ENCODE results near the gene RAB11FIP4. TPM values are rescaled to one million over a fixed set of nuclear protein-coding genes. Genes with fewer than 3 reads are reported as not detected.

The RAB11FIP4 gene
- total RNA-seq, 1 donor from 2014 or later, result 0.99 TPM

DNA sequence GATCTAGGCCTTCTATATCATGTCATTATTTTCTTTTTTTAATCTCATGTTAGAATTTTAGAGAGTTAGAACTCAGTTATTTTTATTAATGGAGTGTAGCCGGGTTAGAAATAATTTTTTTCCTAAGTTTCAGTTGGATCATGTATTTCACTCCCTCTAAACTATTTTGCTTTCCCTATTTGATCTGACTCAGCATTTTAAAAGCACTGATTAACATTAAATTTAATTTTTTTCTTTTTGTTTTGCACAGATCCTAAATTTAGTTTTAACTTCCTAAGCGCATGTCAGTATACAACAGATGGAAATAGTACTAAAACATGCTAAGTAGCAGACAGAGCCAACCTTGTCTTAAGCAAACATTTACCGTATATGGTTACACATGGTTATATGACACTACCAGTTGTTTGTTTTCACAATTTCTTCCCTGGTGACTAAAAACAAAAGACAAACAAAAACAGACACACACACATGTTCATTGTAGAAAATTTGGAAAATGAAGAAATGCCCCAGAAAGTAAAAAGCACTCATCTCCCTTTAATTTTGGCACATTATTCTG, 33.6 kb upstream of the RAB11FIP4 start:
- Mint-ChIP-seq H3K9me3 (ENCODE audit: unreplicated experiment) (no peaks in the 10 kb centered on the region), H3K4me1 (ENCODE audit: unreplicated experiment) (no peaks in the 10 kb centered on the region), H3K4me3 (ENCODE audit: unreplicated experiment) (no peak overlapping the region), H3K27ac (ENCODE audit: unreplicated experiment) (no peak overlapping the region), H3K27me3 (ENCODE audit: unreplicated experiment) (no peaks in the 10 kb centered on the region), H3K36me3 (ENCODE audit: unreplicated experiment) (peaks cover 55% of the 10 kb centered on the region)
- TF ChIP-seq, protein P1, sequence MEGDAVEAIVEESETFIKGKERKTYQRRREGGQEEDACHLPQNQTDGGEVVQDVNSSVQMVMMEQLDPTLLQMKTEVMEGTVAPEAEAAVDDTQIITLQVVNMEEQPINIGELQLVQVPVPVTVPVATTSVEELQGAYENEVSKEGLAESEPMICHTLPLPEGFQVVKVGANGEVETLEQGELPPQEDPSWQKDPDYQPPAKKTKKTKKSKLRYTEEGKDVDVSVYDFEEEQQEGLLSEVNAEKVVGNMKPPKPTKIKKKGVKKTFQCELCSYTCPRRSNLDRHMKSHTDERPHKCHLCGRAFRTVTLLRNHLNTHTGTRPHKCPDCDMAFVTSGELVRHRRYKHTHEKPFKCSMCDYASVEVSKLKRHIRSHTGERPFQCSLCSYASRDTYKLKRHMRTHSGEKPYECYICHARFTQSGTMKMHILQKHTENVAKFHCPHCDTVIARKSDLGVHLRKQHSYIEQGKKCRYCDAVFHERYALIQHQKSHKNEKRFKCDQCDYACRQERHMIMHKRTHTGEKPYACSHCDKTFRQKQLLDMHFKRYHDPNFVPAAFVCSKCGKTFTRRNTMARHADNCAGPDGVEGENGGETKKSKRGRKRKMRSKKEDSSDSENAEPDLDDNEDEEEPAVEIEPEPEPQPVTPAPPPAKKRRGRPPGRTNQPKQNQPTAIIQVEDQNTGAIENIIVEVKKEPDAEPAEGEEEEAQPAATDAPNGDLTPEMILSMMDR (IDR thresholded peaks at IDR 0.05), result no peak
- DNase-seq (ENCODE audit: extremely low spot score, unreplicated experiment), result no peak

- H3K27ac Mint-ChIP-seq (ENCODE audit: unreplicated experiment), result no peak overlapping the region
- no peaks in the 10 kb centered on the region for H3K9me3 Mint-ChIP-seq (ENCODE audit: unreplicated experiment)
- H3K36me3 Mint-ChIP-seq (ENCODE audit: unreplicated experiment), result peaks cover 36% of the 10 kb centered on the region
- TF ChIP-seq, protein P1 (IDR thresholded peaks at IDR 0.05), result no peak
- no peaks in the 10 kb centered on the region for H3K4me1 Mint-ChIP-seq (ENCODE audit: unreplicated experiment)
- H3K4me3 Mint-ChIP-seq (ENCODE audit: unreplicated experiment), result no peak overlapping the region
- no peaks in the 10 kb centered on the region for H3K27me3 Mint-ChIP-seq (ENCODE audit: unreplicated experiment)
- no peak for DNase-seq (ENCODE audit: extremely low spot score, unreplicated experiment)
Observed at GRCh38 chr17:31364012-31364411, 27.5 kb upstream of the RAB11FIP4 start.

DNA sequence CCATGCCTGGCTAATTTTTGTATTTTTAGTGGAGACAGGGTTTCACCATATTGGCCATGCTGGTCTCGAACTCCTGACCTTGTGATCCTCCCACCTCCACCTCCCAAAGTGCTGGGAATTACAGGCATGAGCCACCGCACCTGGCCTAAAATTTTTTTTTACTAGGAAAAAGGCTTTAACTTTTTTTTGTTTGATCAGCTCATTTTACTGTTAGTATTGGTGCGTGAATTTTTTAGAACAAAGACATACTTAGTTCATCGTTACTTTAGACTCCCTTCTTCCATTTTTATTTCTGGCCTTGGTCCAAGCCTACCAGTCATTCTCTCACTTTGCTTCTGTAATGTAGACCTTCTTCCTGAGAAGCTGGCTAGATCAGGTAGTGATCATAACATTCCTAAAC, 25.4 kb upstream of the RAB11FIP4 start:
- H3K4me3 Mint-ChIP-seq (ENCODE audit: unreplicated experiment), result no peak overlapping the region
- H3K9me3 Mint-ChIP-seq (ENCODE audit: unreplicated experiment), result no peaks in the 10 kb centered on the region
- peaks cover 22% of the 10 kb centered on the region for H3K36me3 Mint-ChIP-seq (ENCODE audit: unreplicated experiment)
- H3K4me1 Mint-ChIP-seq (ENCODE audit: unreplicated experiment), result peaks cover 7% of the 10 kb centered on the region
- no peaks in the 10 kb centered on the region for H3K27me3 Mint-ChIP-seq (ENCODE audit: unreplicated experiment)
- DNase-seq (ENCODE audit: extremely low spot score, unreplicated experiment), result no peak
- H3K27ac Mint-ChIP-seq (ENCODE audit: unreplicated experiment), result no peak overlapping the region
- TF ChIP-seq, protein P1 (IDR thresholded peaks at IDR 0.05), result no peak

GRCh38 chr17:31369266-31369665, 22.2 kb upstream of the RAB11FIP4 start:
- Mint-ChIP-seq H3K4me3 (ENCODE audit: unreplicated experiment) (no peak overlapping the region), H3K9me3 (ENCODE audit: unreplicated experiment) (no peaks in the 10 kb centered on the region), H3K27ac (ENCODE audit: unreplicated experiment) (peak overlapping the region; percentile 24), H3K27me3 (ENCODE audit: unreplicated experiment) (no peaks in the 10 kb centered on the region), H3K4me1 (ENCODE audit: unreplicated experiment) (peaks cover 13% of the 10 kb centered on the region), H3K36me3 (ENCODE audit: unreplicated experiment) (peaks cover 18% of the 10 kb centered on the region)
- TF ChIP-seq, protein P1 (IDR thresholded peaks at IDR 0.05), result no peak
- DNase-seq (ENCODE audit: extremely low spot score, unreplicated experiment), result no peak

DNA sequence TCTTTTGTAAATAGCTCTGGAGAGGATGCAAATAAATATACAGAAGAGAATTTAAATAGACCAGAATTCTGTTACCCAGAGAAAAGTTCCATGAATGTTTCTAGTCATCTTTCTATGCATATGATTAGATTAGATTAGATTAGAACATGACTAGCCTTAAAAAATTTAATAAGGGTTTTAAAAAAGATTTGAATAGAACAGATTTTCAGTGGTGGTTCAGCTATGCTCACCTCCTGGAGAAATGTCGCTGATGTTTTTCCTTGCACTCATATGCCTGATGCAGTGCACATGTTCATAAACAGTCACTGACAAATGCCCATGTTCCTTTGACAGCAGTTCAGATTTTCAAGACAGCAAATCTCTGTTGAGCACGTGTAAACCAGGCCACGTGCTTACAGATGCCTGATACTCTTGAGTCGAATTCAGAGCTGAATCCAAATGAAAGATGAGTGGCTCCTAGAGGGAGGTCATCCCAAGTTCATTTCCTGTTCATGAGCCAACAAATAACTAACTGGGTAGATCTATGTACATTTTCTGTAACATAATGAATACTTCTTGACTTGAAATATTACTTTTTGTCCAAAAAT, 19.9 kb upstream of the RAB11FIP4 start:
- TF ChIP-seq, protein P1 (IDR thresholded peaks at IDR 0.05), result no peak
- H3K4me3 Mint-ChIP-seq (ENCODE audit: unreplicated experiment), result no peak overlapping the region
- no peaks in the 10 kb centered on the region for H3K9me3 Mint-ChIP-seq (ENCODE audit: unreplicated experiment)
- H3K27me3 Mint-ChIP-seq (ENCODE audit: unreplicated experiment), result no peaks in the 10 kb centered on the region
- H3K36me3 Mint-ChIP-seq (ENCODE audit: unreplicated experiment), result peaks cover 21% of the 10 kb centered on the region
- no peak overlapping the region for H3K27ac Mint-ChIP-seq (ENCODE audit: unreplicated experiment)
- peaks cover 14% of the 10 kb centered on the region for H3K4me1 Mint-ChIP-seq (ENCODE audit: unreplicated experiment)
- DNase-seq (ENCODE audit: extremely low spot score, unreplicated experiment), result no peak

Data from osteocyte (in vitro differentiated cells).